CMK (cell line): ENCODE results near the gene SLC51A.
"Not testable (repeated sequence)": the region's sequence is repeated elsewhere in the genome, so short reads cannot be mapped to it uniquely, and the experiment has no call there.

Experiments
- DNase-seq: peaks from one replicate; pipeline ENCODE4 v3.0.0-alpha.2; 2010; ENCODE audit warnings: low read depth

SLC51A gene

DNA sequence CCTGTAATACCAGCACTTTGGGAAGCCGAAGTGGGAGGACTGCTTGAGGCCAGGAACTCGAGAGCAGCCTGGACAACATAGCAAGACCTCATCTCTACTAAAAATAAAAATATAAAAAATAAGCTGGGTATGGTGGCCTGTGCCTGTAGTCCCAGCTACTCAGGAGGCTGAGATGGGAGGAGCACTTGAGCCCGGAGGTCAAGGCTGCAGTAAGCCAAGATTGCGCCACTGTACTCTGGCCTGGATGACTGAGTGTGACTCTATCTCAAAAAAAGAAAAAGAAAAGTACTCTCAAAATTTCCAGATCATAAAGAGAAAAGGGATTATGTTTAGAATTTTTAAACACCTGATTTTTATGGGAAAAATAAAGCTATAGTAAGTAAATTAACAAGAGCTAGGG is 24.1 kb downstream of the SLC51A start:
- no peak for DNase-seq

DNA sequence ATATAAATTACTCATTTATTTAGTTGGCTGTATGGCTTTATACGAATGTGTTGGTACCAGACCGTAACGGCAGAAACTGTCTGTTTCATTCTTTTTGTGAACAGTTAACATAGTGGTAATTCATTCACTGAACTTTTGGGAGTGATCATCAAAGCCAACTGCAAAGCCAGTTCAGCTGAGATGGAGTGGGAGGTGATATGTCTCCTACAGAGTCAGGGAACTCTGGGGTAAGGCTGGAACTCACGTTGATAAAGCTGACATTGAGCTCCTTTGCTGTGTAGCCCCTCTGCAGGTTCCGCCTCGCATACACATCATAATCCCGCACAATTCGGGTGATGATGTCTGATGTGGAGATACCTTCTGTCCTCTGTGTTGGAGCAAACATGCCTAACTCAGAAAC is 25.4 kb downstream of the SLC51A start:
- DNase-seq: no peak

DNA sequence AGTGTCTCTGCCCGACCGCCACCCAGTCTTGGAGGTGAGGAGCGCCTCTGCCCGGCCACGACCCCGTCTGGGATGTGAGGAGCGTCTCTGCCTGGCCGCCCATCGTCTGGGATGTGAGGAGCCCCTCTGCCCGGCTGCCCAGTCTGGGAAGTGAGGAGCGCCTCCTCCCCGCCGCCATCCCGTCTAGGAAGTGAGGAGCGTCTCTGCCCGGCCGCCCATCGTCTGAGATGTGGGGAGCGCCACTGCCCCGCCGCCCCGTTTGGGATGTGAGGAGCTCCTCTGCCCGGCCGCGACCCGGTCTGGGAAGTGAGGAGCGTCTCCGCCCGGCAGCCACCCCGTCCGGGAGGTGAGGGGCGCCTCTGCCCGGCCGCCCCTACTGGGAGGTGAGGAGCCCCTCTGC is 27.8 kb downstream of the SLC51A start:
- DNase-seq: not testable (repeated sequence)

DNA sequence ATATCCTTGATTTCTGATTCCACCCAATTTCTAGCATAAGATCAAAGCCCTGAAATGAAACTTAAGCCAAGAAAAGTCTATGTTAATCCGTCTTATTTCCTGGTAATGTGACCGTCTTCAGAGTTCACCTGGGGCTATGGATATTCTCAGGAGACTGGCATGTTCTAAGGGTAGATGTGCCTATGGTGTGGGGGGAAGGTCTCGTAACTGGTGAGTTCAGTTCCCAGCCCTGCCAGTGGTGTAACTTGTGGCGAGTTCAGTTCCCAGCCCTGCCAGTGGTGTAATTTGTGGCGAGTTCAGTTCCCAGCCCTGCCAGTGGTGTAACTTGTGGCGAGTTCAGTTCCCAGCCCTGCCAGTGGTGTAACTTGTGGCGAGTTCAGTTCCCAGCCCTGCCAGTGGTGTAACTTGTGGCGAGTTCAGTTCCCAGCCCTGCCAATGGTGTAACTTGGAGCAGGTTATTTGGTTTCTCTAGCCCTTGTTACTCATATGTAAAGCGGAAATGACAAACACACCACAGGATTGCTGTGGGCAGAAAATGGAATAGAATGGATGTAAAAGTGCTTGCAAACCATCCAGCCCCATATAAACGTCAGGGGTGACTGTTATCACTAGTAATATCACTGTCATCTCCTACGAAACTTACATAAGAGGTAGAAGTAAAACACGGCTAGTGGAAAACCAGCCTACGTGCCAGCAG is 30.4 kb downstream of the SLC51A start:
- DNase-seq: no peak

DNA sequence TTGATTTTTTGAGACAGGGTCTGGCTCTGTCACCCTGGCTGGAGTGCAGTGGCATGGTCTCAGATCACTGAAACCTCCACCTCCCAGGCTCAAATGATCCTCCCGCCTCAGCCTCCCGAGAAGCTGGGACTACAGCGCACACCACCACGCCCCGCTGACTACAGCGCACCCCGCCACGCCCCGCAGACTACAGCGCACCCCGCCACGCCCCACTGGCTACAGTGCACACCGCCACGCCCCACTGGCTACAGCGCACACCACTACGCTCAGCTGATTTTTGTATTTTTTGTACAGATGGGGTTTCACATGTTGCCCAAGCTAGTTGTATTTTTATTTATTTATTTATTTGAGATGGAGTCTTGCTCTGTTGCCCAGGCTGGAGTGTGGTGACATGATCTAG is 35.6 kb downstream of the SLC51A start:
- no peak for DNase-seq

DNA sequence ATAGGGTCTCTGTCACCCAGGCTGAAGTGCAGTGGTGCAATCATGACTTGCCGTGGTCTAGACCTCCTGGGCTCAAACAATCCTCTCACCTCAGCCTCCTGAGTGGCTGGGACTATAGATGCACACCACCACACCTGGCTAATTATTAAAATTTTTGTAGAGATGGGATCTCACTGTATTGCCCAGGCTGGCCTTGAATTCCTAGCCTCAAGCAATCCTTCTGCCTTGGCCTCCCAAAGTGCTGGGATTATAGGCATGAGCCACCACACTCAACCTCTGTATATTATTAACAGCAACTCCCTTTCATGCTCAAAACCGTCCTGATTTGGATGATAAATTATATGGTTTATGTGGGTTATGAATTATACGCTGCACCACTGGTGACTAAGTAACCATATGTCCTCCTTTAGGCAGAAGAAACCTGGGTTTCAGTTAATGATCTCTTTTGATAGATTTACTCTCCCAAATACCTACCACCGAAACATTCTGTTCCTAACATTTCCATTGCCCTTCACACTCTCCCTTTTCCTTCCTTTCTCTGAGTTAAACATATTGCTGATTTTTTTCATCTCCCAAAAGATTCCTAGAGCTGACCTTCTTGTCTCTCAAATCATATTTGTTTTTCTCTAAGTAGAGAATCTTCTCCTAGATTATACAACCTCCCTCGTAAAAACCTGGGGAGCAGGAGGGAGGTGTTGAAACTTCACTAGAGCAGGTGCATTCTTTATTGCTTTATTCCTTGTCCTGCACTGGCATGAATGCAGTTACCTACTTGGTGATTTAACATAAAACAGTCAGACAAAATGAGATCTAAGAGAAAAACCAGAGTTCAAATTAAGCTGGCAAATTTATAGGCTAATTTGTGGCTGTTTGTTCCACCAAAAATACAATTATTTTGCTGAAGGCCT is 38.3 kb downstream of the SLC51A start:
- DNase-seq: no peak

DNA sequence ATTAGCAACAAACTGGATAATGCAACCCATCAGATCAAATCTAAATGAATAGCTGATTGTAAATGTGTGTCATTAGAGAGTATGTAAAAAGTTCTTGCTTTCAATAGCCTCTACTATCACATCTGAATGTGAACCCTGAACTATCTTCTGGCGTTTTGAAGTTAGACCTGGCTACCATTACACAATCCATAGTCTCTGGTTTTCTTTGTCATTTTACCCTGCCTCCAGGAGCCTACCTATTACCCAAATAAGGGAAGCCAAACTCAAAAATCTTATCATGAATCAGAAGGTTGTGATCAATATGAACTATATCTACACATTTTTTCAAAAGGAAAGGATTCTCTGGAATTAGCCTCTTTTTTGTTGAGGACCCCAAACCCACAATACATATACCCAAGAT is 39.4 kb downstream of the SLC51A start:
- DNase-seq: no peak

DNA sequence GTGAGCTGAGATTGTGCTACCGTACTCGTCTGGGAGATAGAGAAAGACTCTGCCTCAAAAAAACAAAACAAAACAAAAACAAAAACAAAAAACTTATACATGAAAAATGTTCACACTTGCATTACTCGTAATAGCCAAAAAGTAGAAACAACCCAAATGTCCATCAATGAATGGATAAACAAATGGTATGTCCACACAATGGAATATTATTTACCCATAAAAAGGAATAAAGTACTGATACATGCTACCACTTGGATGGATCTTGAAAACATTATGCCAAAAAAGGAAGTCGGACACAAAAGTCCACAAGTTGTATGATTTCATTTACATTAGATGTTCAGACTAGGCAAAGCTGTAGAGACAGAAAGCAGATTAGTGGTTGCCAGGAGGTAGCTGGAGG is 44.5 kb downstream of the SLC51A start:
- DNase-seq: no peak

DNA sequence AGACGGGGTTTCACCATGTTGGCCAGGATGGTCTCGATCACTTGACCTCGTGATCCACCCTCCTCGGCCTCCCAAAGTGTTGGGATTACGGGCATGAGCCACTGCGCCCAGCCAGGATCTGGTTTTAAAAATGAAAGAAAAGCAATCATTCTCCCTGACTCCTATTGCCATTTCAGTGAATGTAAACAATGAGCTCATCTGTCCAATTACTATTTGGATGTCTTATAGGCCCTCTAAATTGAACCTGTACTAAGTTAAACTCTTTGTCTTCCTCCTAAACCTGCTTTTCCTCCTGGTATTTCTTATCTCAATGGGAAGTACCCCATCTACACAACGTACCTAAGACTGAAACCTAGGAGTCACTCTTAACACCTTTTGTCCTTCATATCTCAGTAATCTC is 47.5 kb downstream of the SLC51A start:
- DNase-seq: no peak

DNA sequence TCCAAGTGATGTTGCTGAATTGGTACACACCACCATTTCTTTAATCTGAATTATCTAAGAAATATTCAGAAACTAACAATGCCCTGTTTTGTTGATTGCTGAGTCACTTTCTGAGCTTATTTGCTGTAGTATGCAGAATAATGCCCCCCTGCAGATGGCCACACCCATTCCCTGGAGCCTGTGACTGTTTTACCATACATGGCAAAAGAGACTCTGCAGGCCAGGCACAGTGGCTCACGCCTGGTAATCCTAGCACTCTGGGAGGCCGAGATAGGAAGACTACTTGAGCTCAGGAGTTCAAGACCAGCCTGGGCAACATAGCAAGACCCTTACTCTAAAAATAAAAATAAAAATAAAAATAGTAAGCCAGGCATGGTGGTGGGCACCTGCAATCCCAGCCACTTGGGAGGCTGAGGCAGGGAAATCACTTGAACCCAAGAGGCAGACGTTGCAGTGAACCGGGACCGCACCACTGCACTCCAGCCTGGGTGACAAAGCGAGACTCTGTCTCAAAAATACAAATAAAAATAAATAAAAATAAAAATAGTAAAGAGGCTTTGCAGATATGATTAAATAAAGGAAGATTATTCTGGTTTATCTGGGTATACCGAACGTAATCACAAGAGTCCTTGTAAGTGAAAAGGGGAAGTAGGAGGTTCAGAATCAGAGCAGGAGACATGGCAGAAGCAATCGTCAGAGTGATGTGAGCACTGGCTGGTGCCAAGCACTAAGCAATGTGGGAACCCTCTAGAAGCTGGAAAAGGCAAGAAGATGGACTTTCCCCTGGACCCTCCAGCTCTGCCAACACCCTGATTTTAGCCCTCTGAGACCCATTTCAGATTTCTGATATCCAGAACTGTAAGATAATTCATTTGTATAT is 52.2 kb downstream of the SLC51A start:
- DNase-seq: no peak

DNA sequence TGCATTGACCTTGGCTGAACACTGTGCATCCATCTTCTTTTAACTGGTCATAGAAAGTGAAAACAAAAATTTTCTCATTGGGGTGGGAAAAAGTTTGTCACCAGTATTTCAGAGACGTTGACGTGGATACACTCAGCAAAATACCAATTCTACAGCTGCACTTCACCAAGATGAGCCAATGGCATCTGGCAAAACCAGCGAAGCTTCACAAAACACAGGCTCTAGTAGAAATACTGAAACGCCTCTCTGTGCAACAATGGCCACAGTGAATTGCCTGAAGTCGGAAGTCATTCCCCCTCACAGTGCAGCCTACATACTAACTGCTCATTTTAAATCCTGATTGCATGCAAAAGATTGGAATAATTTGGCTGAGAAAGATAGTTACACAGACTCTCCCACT is 54.2 kb downstream of the SLC51A start:
- DNase-seq: no peak

DNA sequence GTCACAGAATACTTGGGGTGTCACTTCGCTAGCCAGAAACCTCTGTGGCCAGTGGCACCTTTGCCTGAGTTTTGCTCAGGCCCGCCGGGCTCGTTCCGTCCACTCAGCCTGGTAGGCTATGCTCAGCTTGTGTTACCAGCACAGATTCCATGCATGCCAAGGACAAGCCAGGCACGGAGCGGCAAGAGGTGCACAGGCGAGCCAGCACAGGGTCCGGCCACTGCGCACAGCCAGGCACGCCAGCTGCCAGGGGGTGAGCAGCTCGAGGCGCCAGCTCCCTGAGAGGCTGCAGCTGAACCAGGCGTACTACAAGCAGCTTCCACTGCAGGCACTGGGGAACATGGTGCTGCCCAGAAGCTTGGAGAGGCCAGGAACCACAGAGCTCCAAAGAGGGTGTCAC is 56.5 kb downstream of the SLC51A start:
- no peak for DNase-seq

DNA sequence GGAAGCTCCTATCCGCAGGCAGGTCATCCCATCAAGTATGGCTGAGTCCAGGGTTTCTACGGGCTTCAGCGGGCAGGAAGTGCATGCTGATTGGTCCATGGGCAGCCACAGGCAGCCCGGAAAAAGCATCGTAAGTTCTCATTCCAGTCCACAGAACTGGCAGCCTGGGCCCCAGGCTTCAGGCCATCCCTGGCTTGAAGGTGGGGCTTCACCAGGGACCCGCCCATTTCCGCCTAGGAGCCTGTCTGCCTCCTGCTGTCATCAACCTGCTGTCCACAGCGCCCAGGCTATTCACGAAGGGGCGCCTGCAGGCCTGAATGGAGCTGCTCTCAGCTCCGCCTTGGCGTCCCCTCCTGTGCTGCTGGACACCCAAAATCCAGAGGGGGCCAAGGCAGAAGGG is 57.3 kb downstream of the SLC51A start:
- DNase-seq: no peak

DNA sequence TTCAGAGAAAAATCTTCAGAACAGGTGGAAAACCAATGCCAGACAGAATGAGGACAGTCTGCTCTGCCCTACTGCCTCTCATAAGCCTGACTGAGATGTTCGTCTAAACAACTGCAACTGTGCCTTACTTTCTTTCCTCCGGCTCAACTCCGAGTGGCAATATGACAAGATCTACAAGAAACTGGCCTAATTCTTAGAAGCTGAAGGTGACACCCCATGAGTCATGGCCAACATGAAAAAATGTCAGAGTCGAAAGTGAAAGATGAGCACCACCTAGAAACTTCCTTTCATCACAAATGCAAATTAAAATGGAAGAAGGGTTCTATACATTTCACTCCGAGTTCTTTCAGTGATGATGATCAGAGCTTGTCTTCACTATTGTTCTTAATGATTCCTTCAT is 58.3 kb downstream of the SLC51A start:
- DNase-seq: no peak

DNA sequence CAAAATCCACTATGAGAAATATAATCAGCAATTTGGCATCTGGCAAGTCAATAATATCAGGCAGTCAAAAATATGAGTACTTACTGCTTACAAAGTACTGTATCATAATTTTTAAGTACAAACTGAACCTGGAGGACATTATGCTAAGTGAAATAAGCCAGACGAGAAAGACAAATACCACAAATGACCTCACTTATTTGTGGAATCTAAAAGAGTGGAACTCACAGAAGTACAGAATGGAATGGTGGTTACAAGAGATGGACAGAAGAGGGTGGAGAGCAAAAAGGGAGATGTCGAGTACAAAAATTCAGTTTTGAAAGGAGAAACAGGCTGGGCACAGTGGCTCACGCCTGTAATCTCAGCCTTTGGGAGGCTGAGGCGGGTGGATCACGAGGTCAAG is 58.8 kb downstream of the SLC51A start:
- no peak for DNase-seq

DNA sequence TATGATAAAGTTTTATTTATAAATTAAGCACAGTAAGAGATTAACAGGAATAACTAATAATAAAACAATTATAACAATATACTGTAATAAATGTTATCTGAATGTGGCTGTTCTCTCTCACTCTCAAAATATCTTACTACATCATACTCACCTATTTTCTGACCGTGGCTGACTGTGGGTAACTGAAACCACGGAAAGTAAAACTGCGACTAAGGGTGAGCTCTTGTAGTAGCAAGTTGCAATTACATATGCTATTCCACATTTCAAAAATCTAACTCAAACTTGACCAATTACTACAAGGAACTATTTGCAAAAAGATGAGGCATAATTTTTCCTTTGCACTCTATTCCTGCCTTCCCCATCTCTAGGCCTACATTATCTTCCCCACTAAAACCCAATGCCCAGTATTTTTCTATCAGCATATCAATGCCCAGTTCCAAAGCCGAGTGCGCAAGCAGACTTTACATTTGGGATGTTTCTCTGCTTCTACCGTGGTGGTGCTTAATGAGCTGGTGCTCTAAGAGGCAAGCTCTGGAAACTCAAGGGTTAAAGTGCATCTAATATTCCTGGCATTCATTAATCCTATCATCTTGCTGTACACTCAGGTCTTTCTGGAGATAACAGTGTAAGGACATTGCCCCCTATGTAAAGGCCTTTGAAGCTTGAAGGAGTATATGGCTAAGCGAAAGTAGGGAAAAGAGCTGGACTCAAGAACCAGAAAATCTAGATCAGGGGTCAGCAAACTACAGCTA is 64.5 kb downstream of the SLC51A start:
- DNase-seq: no peak

DNA sequence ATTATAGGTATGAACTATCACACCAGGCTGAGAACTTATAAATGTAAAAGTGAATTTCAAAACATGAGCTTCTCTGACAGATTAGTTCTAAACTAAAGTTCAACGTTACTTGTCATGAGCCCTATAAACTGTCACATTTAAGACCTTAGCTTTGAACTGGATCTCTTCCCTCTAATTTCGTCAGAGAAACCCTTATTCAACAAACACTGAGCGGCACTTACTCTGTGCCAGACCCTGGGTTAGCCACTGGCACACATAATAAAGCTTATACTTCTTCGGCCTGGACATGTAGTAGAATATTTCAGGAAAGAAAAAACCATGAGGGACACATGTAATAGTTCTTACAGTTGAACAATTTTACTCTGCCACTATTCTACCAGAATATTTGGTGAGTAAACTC is 65.6 kb downstream of the SLC51A start:
- no peak for DNase-seq
